Measurements from ENCODE around the gene GPATCH1.
"Not testable (repeated sequence)": the region's sequence is repeated elsewhere in the genome, so short reads cannot be mapped to it uniquely, and the experiment has no call there.

DNA sequence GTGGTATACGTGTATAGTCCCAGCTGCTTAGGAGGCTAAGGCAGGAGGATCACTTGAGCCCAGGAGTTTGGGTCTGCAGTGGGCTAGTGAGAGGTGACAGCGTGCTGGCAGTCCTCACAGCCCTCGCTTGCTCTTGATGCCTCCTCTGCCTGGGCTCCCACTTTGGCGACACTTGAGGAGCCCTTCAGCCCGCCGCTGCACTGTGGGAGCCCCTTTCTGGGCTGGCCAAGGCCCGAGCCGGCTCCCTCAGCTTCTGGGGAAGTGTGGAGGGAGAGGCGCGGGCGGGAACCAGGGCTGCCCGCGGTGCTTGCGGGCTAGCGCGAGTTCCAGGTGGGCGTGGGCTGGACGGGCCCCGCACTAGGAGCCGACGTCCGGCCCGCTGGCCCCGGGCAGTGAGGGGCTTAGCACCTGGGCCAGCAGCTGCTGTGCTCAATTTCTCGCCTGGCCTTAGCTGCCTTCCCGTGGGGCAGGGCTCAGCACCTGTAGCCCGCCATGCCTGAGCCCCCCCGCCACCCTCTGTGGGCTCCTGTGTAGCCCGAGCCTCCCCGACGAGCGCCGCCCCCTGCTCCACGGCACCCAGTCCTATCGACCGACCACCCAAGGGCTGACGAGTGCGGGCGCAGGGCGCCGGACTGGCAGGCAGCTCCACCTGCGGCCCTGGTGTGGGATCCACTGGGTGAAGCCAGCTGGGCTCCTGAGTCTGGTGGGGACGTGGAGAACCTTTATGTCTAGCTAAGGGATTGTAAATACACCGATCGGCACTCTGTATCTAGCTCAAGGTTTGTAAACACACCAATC, 44.4 kb upstream of the GPATCH1 start:
- TF ChIP-seq, protein P1, sequence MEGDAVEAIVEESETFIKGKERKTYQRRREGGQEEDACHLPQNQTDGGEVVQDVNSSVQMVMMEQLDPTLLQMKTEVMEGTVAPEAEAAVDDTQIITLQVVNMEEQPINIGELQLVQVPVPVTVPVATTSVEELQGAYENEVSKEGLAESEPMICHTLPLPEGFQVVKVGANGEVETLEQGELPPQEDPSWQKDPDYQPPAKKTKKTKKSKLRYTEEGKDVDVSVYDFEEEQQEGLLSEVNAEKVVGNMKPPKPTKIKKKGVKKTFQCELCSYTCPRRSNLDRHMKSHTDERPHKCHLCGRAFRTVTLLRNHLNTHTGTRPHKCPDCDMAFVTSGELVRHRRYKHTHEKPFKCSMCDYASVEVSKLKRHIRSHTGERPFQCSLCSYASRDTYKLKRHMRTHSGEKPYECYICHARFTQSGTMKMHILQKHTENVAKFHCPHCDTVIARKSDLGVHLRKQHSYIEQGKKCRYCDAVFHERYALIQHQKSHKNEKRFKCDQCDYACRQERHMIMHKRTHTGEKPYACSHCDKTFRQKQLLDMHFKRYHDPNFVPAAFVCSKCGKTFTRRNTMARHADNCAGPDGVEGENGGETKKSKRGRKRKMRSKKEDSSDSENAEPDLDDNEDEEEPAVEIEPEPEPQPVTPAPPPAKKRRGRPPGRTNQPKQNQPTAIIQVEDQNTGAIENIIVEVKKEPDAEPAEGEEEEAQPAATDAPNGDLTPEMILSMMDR (IDR thresholded peaks at IDR 0.05 in 2 of 3, conservative IDR thresholded peaks at IDR 0.05 in 1 of 3; ENCODE audit: borderline replicate concordance in 1 of 3, insufficient read depth in 1 of 3, low read depth in 2 of 3, low read length in 2 of 3): not testable (repeated sequence)
- not testable (repeated sequence) for TF ChIP-seq SIN3A (IDR thresholded peaks at IDR 0.05; ENCODE audit: low read depth); POLR2A (IDR thresholded peaks at IDR 0.05; ENCODE audit: borderline replicate concordance, extremely low read depth, insufficient read depth, insufficient read length); RAD21 (IDR thresholded peaks at IDR 0.05; ENCODE audit: low read depth)
- TF ChIP-seq, protein P2, sequence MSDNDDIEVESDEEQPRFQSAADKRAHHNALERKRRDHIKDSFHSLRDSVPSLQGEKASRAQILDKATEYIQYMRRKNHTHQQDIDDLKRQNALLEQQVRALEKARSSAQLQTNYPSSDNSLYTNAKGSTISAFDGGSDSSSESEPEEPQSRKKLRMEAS (IDR thresholded peaks at IDR 0.05): not testable (repeated sequence)
